DMS79 treated with DMSO at 0.1 percent for 48 hours (cell line): ENCODE measurements around the gene ITLN1.
"Not testable (repeated sequence)": the region's sequence is repeated elsewhere in the genome, so short reads cannot be mapped to it uniquely, and the experiment has no call there.

ENCODE experiments used
- DNase-seq: peaks from one replicate; lab custom pipeline; 2025; lab: John Stamatoyannopoulos, UW

ITLN1 gene

GRCh38 chr1:160883581-160884513, 1.1 kb downstream of the ITLN1 start:
- no peak for DNase-seq

- no peak for DNase-seq
These were observed 2.4 kb downstream of the ITLN1 start for GRCh38 chr1:160882582-160882981.

DNA sequence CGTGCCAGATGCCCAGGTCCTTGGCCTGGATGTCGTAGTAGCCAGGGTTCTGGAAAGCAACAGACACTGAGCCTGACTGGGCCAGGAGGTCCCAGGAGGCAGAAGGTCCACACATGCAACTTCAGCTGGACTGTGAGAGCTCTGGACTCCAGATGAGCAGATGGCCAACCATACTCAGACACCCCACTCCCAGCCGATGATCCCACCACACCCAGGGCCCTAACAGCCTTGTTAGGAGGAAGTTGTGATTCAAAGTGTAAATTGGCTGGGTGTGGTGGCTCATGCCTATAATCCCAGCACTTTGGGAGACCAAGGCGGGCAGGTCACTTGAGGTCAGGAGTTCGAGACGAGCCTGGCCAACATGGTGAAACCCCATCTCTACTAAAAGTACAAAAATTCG, 3.7 kb downstream of the ITLN1 start:
- not testable (repeated sequence) for DNase-seq

DNA sequence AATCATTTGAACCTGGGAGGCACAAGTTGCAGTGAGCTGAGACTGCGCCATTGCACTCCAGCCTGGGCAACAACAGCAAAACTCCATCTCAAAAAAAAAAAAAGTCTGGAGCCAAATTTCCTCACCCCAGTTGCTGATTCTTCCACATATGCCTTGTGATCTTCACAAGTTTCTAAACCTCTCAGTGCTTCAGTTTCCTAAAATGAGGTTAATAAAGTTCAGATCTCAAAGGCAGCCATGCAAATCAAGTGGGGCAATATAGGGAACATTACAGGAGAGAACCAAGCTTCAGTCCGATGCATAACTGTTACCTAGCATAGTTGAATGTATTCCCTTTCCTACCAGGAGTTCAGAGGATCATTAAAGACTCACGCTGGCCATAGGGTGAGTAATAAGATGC, 4.8 kb downstream of the ITLN1 start:
- DNase-seq: no peak

GRCh38 chr1:160879056-160879455, 5.9 kb downstream of the ITLN1 start:
- no peak for DNase-seq

GRCh38 chr1:160877221-160877620, 7.8 kb downstream of the ITLN1 start:
- DNase-seq: no peak

GRCh38 chr1:160876311-160876710, 8.7 kb downstream of the ITLN1 start:
- no peak for DNase-seq

DNA sequence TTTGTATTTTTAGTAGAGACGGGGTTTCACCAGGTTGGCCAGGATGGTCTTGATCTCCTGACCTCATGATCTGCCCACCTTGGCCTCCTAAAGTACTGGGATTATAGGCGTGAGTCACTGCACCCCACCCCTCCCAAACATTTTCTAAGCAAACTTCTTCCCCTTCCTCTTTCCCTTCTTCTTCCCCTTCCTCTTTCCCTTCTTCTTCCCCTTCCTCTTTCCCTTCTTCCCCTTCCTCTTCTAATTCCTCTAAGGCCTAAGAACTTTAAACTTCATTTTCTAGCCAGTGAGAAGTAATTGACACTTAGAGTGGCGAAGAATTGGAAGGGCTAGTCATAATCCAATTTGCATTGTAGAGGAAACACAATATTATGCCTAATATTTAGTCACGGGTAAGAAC, 9.4 kb downstream of the ITLN1 start:
- not testable (repeated sequence) for DNase-seq

DNA sequence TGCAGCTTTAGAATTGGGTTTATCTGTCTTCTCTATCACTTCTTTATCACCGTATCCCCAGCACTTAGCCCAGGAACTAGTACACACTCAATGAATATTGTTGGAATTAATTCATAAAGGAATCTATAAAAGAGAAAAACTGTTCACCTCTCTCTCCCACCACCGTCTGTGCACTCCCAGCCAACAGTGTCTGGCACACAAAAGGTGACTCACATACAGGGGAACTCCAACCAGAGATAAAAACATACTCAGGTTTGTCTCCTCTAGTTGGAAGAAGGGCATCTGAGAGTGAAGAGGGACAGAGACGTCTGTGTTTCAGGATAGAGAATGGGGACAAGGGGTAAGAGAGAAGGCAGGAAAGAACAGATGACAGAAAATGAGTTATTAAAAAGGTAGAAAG, 10.0 kb downstream of the ITLN1 start:
- DNase-seq: no peak

- no peak for DNase-seq
These were observed 16.8 kb downstream of the ITLN1 start for GRCh38 chr1:160868141-160868540.

- not testable (repeated sequence) for DNase-seq
These were observed 17.3 kb downstream of the ITLN1 start for GRCh38 chr1:160867651-160868050.

DNA sequence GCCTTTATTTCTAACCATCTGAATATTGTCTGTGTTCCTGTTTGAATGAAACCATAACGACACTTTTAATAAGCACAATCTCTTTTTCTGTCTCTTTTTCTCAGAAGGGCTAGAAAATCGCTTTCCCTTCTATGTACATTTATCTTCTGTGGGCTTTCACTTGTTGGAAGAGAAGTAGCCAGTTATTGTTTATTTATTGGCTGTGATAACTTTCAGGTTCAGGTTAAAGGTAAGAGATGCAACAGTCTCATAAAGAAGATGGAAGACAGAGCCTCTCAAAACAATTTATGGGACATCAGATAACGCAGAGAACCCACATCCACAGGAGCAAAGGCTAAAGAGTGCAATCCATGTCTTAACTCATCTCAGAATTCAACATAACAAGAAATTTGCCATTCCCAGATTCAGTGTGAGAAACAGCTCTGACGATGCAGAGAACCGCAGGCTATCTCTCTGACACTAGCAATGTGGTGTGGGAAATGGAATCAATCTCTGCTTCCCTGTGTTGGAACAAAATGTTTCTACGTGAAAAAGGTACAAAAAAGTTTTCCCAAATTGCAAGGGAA, 18.2 kb downstream of the ITLN1 start:
- DNase-seq: no peak

DNA sequence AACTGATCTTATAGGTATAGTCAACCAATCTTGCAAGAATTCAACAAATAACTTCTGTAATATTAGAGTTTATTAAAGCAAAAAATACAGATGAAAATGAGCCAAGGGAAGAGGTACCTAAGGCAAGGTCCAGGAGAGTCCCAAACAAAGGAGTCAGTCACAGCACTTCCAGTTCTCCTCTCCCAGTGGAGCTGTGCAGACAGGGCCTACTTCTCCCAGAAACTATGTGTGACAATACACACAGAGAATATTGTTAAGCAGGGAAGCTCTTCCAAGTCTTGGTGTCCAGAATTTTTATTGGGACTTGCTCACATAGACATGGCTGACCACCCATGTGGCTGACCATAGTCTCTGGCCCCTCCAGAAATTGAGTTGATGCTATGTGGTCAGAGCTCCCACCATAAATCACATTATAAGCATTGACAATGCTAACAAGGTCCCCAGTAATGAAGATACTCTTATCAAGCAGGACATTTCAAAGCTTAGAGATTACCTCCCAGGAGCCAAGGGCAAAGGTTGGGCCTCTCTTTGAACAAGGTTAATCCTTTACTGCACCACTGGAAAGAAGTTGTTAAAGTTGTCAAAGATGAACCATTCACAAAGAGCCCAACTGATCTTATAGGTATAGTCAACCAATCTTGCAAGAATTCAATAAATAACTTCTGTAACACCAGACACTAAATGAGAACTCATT, 18.8 kb downstream of the ITLN1 start:
- DNase-seq: no peak

DNA sequence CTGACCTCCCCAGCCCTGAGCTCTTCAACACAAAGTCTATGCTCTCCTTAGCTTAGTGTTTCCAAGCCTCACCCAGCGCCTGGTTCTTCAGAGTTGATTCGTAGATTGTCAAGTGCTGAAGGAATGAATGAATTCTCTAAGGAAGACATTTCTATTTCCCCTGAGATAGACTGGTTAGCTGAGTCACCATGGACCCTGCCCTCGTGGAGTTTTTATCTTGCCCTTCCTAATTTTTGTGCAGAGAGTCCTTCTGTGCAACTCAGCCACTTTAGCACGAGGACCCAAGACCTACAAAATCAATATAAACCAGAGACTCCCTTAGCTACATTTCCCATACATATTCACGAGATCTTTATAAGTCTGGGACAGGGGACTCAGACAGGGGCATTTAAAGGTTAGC, 19.6 kb downstream of the ITLN1 start:
- no peak for DNase-seq

DNA sequence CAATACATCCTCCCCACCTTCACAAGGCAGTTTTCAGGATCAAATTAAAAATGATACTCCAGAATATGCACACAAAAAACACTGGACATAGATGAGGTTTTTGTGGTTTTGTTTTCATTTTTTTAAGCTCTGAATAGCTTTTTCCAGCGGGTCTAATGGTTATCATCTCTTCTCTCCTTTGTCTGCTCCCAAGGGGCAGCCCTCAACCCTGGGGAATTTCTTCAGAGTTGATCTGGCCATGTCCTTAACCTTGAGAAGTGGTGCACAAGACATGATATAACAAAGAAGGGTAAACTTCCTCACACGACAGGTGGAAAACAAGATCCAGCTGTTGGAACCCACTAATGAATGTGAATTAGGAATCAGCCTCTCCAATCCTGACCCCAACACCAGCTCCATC, 20.8 kb downstream of the ITLN1 start:
- no peak for DNase-seq

DNA sequence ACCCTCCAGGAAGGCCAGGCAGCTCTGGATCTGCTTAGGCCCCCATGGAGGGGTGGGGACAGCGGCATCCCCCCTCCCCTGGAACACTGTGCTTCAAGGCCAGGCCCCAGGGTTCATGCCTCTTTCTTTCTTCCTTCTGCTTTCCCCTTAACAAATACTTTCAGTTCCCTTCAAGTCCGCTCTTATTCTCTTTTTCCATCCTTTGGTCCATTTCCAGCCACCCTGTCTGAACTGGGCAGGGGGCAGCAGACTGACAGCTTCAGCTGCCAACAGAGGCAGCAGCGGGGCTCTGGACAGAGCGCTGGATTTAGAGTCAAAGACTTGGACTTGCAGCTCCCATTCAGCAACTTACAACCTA, 21.2 kb downstream of the ITLN1 start:
- no peak for DNase-seq

DNA sequence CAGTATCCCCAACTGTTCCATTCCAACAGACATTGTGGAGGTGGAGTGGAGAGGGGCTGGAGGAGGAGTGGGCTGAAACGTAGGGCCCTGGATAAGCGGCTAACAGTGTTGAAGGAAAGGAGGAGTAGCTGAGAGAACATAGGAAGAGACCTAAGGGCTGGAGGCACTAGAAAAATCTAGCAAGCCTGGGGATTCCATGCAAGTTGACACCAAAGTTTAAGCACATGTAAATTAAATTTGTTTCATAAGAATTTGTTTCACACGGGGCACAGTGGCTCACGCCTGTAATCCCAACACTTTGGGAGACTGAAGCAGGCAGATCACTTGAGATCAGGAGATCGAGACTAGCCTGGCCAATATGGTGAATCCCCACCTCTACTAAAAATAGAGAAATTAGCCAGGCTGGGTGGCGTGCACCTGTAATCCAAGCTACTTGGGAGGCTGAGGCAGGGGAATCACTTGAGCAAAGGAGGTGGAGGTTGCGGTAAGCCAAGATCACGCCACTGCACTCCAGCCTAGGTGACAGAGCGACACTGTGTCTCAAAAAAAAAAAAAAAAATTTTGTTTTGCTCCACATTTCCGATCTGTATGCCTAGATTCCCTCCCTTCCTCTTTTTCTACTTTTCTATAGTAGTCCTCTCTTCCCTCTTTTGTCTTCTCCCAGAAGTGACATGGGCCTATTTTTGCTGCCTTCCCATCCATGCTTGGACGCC, 21.8 kb downstream of the ITLN1 start:
- no peak for DNase-seq

DNA sequence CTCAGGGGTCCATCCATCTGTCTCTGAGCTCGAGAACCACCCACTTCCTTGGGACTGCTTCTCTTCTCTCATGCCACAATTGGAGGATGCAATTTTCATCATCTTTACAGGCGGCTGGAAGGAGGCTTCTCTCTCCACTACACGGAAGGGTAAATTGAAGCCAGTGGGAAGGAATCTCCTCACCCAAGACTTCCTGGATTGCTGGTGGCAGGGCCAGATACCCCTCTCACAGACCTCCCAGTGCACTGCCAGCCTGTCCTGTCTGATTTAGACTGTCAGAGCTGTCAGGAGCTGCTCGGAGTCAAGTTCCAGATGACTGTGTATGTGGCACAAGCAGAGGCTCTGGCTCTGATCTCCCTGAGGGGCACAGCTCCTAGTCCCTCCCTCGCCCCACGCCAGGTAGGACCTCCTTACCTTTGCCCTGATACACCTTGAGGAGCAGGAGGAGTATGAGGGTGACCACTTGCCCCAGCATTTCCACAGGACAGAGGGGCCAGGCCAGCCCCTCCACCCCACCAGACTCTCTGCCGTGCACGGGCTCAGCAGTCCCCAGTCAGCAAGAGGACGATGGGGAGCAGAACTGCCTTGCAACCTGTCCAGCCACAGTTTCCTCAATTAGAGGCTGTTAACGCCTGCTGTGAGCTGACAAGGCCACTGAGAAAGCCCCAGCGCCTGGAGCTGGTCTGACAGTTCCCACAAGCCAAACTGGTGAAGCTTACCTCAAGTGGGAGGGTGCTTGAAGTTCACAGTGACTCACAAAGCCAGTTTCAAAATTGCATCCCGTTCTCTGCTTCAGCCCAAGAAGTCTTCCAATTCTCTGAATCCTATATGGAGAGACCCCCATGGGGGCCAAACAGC, 22.5 kb downstream of the ITLN1 start, which contains the start of gene CD244:
TSS of gene CD244 (minus strand) at position 685 of the 858 bp plus-strand sequence. CDS start at position 475, 210 bp downstream.
- DNase-seq: no peak

DNA sequence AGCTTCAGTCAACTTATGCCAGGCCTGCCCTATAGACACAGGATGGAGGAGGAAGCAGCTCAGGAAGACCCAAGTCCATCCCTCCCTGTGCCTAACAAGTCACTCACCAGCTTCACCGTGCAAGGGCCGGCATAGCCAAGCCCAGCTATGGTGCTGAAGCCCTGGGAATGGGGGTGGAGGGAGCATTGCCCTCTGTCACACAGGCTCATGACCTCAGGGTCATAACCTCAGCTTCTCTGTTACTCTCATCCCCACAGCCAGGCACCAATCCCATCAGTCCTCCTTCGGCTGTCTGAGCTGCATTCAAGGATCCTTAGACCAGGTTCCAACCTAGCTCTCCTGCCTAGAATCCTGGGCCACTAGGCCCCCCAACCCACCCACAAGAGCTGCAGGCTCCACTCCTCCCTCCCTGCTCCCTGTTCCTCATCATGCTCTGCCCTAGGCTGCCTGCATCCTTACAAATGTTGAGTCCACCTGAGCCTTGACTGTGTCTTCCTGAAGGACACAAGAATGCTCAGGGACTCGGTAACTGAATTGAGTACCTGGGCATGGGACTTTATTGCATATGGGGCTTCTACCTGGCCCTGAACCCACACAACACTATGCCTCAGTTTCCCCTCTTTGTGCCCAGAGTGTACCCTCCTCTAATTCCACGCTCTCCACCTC, 24.0 kb downstream of the ITLN1 start:
- DNase-seq: no peak

DNA sequence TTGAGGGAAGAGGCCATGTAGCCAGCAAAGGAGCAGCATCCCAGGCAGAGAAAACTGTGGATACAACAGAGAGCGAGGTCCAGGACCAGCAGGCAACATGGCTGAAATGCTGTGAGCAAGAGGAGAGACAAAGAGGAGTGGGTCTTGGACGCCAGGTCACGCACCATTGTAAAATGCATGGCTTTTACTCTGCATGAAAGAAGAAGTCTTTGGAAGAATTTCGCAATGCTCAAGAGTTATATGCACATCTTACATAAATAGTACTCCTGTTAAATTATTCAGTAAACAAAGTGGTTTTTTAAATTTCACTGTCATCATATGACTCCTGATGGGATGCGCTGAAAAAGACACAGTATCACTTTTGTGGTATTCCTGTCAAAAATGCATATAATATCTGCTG, 25.8 kb downstream of the ITLN1 start:
- no peak for DNase-seq

DNA sequence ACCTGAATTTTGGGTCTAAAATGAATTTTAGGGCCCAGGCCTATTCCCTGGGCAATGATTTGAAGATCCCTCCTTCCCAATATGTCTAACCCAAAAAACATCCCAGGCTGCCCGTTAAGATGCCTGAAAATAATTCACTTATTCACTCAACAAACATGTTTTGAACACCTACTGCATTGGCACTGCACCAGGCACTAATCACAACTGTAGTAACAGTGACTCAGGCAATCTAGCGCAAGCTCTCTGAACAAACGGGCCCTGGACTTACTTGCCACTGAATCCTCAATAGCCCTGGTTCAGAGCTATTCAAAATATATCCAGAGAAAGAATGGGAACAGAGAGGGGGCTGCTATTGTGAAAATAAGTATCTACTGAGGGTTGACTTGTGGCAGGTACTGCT, 26.5 kb downstream of the ITLN1 start:
- no peak for DNase-seq
